Trophoblast cell (in vitro differentiated cells and primary cell): ENCODE measurements around the gene INKA1.

Source experiments
- DNase-seq, 2 donors: peaks; one replicate each; pipeline ENCODE4 v3.0.0-alpha.2; 2016
- H2AFZ ChIP-seq: 2 replicates; pipeline ENCODE4 v1.6.1; 2013; ENCODE audit warnings: low read length, moderate library complexity, mild to moderate bottlenecking; ENCODE audit not compliant: insufficient read depth, poor library complexity
- H2AK5ac ChIP-seq: 2 replicates; pipeline ENCODE4 v1.6.1; 2013; ENCODE audit warnings: mild to moderate bottlenecking, low read length
- H2BK120ac ChIP-seq: 2 replicates; pipeline ENCODE4 v1.6.1; 2013; ENCODE audit warnings: low read length, mild to moderate bottlenecking, moderate library complexity; ENCODE audit not compliant: insufficient read depth, poor library complexity
- H2BK12ac ChIP-seq: 2 replicates; pipeline ENCODE4 v1.6.1; 2013; ENCODE audit warnings: mild to moderate bottlenecking, low read length, moderate library complexity
- H2BK5ac ChIP-seq: 2 replicates; pipeline ENCODE4 v1.6.1; 2013; ENCODE audit warnings: low read length, low read depth, moderate library complexity, mild to moderate bottlenecking; ENCODE audit not compliant: poor library complexity
- H3K14ac ChIP-seq: 2 replicates; pipeline ENCODE4 v1.6.1; 2013; ENCODE audit warnings: mild to moderate bottlenecking, low read length
- H3K18ac ChIP-seq: 2 replicates; pipeline ENCODE4 v1.6.1; 2013; ENCODE audit warnings: mild to moderate bottlenecking, low read length
- H3K23ac ChIP-seq: 2 replicates; pipeline ENCODE4 v1.6.1; 2013; ENCODE audit warnings: low read length
- H3K27ac ChIP-seq: 2 replicates; pipeline ENCODE4 v1.5.1; 2013; ENCODE audit warnings: low read depth, mild to moderate bottlenecking, inconsistent platforms, low read length, moderate library complexity
- H3K27me3 ChIP-seq: 2 replicates; pipeline ENCODE4 v1.6.1; 2013; ENCODE audit warnings: inconsistent platforms, mild to moderate bottlenecking, low read length, moderate library complexity; ENCODE audit not compliant: insufficient read depth
- H3K36me3 ChIP-seq, 2 experiments: 1 replicate in 1 of 2; 2 replicates in 1 of 2; pipeline ENCODE4 v1.6.1; 2013; ENCODE audit warnings: low read length in 2 of 2, mild to moderate bottlenecking in 2 of 2, moderate library complexity in 1 of 2; ENCODE audit not compliant: insufficient read depth in 2 of 2, control insufficient read depth in 1 of 2
- H3K4ac ChIP-seq: 2 replicates; pipeline ENCODE4 v1.6.1; 2013; ENCODE audit warnings: low read depth, mild to moderate bottlenecking, low read length, moderate library complexity
- H3K4me1 ChIP-seq, 2 experiments: 1 replicate in 1 of 2; 2 replicates in 1 of 2; pipeline ENCODE4 v1.6.1; 2013; ENCODE audit warnings: low read length in 2 of 2, mild to moderate bottlenecking in 2 of 2, moderate library complexity in 1 of 2; ENCODE audit not compliant: insufficient read depth in 2 of 2, control insufficient read depth in 1 of 2
- H3K4me2 ChIP-seq: 2 replicates; pipeline ENCODE4 v1.6.1; 2013; ENCODE audit warnings: inconsistent platforms, mild to moderate bottlenecking, low read length, moderate library complexity
- H3K4me3 ChIP-seq: 2 replicates; pipeline ENCODE4 v1.5.1; 2013; ENCODE audit warnings: mild to moderate bottlenecking, low read depth, low read length, inconsistent platforms
- H3K79me1 ChIP-seq: one replicate; pipeline ENCODE4 v1.6.1; 2013; ENCODE audit warnings: low read length
- H3K79me2 ChIP-seq: 2 replicates; pipeline ENCODE4 v1.6.1; 2013; ENCODE audit warnings: low read length, mild to moderate bottlenecking; ENCODE audit not compliant: control insufficient read depth, insufficient read depth, poor library complexity
- H3K9ac ChIP-seq: 2 replicates; pipeline ENCODE4 v1.6.1; 2013; ENCODE audit warnings: mild to moderate bottlenecking, low read length
- H3K9me3 ChIP-seq: 2 replicates; pipeline ENCODE4 v1.6.1; 2013; ENCODE audit warnings: low read depth, mild to moderate bottlenecking, control low read depth, inconsistent platforms, low read length; ENCODE audit not compliant: insufficient read depth
- H4K12ac ChIP-seq: 2 replicates; pipeline ENCODE4 v1.6.1; 2013; ENCODE audit warnings: low read depth, mild to moderate bottlenecking, low read length, moderate library complexity
- H4K8ac ChIP-seq: 2 replicates; pipeline ENCODE4 v1.6.1; 2013; ENCODE audit warnings: low read depth, mild to moderate bottlenecking, low read length, moderate library complexity
- H4K91ac ChIP-seq: one replicate; pipeline ENCODE4 v1.6.1; 2013; ENCODE audit warnings: low read depth, mild to moderate bottlenecking, low read length, moderate library complexity
- WGBS: extraction: QIAGEN DNeasy Blood & Tissue Kit; methylation state at CpG from one replicate; pipeline ENCODE4 v1.1.7; 2013; ENCODE audit warnings: missing lambda C conversion rate; ENCODE audit not compliant: insufficient read length, insufficient coverage; ENCODE audit errors: extremely low coverage; 5-methylcytosine and 5-hydroxymethylcytosine counted together

The INKA1 gene

DNA sequence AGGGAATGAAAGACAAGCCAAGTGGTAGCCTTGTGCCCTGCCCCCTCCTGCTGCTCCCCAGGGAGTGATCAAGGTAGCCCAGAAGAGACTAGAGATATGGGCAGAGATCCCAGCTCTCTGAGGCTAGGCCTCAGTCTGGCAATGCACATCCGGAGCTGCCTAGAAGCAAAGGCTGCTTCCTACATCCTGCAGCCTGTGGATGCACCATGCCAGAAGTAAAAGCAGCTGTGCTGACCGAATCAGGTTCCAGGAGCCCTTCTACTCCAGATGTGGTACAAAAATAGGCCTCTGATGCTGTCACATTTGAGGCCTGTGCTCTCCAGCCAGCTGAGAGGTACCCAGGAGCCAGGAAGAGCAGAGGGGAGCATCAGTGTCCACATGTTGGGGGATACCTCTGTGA lies 37.3 kb downstream of the INKA1 start:
- no peak overlapping the region for H2BK12ac ChIP-seq
- H3K4me3 ChIP-seq = no peak overlapping the region
- no peak overlapping the region for H3K27ac ChIP-seq
- no peak for DNase-seq
- H3K23ac ChIP-seq = no peak overlapping the region
- H4K12ac ChIP-seq = no peak overlapping the region
- H2AFZ ChIP-seq = no peak overlapping the region
- no peak overlapping the region for H2BK5ac ChIP-seq
- H3K27me3 ChIP-seq = no peaks in the 10 kb centered on the region
- H3K9ac ChIP-seq = no peak overlapping the region
- H3K79me2 ChIP-seq = no peaks in the 10 kb centered on the region
- H3K4me1 ChIP-seq = no peaks in the 10 kb centered on the region
- no peak overlapping the region for H4K8ac ChIP-seq
- no peak overlapping the region for H3K18ac ChIP-seq
- no peak overlapping the region for H3K4me2 ChIP-seq
- H3K14ac ChIP-seq = no peak overlapping the region
- H3K36me3 ChIP-seq = peaks cover 21 to 35% of the 10 kb centered on the region in 2 experiments
- H4K91ac ChIP-seq = no peak overlapping the region
- no peak overlapping the region for H2AK5ac ChIP-seq
- no CpG with 5 or more reads among the region's 2 CpGs for WGBS
- H2BK120ac ChIP-seq = no peak overlapping the region
- no peak overlapping the region for H3K4ac ChIP-seq
- no peaks in the 10 kb centered on the region for H3K9me3 ChIP-seq
- no peaks in the 10 kb centered on the region for H3K79me1 ChIP-seq

DNA sequence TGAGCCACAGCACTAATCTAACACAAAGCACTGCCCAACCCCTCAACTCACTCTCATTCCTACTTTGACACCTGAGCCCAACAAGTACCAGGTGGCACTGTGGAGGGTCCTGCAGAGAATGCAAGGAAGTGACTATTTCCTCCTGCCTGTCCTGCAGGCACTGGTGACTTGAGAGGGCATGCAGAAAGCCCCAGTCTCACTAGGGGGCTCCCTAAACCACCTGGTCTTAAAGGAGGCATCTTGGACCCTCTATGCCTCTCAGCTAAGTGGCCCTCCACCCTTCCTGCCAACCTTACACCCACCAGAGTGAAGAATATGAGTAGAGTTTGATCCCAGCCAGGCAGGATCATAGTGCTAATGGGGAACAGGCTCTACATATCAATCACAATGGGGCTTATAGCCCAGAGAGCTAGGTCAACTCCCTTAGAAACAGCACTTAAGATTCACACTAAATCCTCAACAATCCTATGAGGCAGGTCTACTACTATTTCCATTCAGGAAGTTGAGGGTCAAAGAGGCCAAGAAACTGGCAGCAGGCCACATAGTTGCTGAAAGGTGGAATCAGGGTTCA lies 38.1 kb downstream of the INKA1 start:
- no peaks in the 10 kb centered on the region for H3K79me2 ChIP-seq
- no peak overlapping the region for H2BK5ac ChIP-seq
- no peak overlapping the region for H3K4me2 ChIP-seq
- H3K4me3 ChIP-seq = no peak overlapping the region
- H2BK120ac ChIP-seq = no peak overlapping the region
- H3K9ac ChIP-seq = no peak overlapping the region
- H3K4me1 ChIP-seq = no peaks in the 10 kb centered on the region
- H4K8ac ChIP-seq = no peak overlapping the region
- H2BK12ac ChIP-seq = no peak overlapping the region
- H3K27me3 ChIP-seq = no peaks in the 10 kb centered on the region
- H3K23ac ChIP-seq = no peak overlapping the region
- H4K91ac ChIP-seq = no peak overlapping the region
- no peak overlapping the region for H3K4ac ChIP-seq
- DNase-seq = peak in 1 of 2 donors; percentile 20
- H3K36me3 ChIP-seq = peaks cover 24 to 40% of the 10 kb centered on the region in 2 experiments
- H3K79me1 ChIP-seq = no peaks in the 10 kb centered on the region
- no peak overlapping the region for H3K14ac ChIP-seq
- H2AK5ac ChIP-seq = no peak overlapping the region
- no peak overlapping the region for H3K18ac ChIP-seq
- H3K9me3 ChIP-seq = no peaks in the 10 kb centered on the region
- H2AFZ ChIP-seq = no peak overlapping the region
- no peak overlapping the region for H4K12ac ChIP-seq
- no peak overlapping the region for H3K27ac ChIP-seq

DNA sequence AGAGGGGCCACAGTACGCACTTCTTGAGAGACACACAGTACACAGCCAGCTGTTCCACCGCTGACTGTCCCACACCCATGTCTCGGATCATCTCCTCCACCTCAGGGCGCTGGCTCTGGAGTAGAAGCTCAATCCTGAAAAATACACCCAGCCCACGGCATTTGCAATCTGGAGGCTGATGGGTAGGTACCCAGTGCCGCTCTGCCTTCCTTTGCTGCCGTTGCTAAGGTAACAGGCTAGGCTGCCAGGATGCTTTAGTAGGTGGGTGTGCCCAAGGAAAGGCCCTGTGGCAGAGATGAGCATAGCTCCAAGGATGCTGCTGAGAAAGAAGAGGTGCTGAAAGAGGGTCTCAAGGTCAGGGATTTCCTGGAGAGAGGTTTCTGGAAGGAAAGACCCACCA lies 38.7 kb downstream of the INKA1 start:
- H3K4me3 ChIP-seq = no peak overlapping the region
- no peak overlapping the region for H4K12ac ChIP-seq
- H3K27me3 ChIP-seq = no peaks in the 10 kb centered on the region
- no peak overlapping the region for H3K18ac ChIP-seq
- H3K9ac ChIP-seq = no peak overlapping the region
- H3K14ac ChIP-seq = no peak overlapping the region
- H3K27ac ChIP-seq = no peak overlapping the region
- WGBS = no CpG with 5 or more reads among the region's 7 CpGs
- no peak overlapping the region for H4K91ac ChIP-seq
- no peak overlapping the region for H2BK120ac ChIP-seq
- DNase-seq = no peak
- no peaks in the 10 kb centered on the region for H3K79me1 ChIP-seq
- no peaks in the 10 kb centered on the region for H3K4me1 ChIP-seq
- H3K36me3 ChIP-seq = peaks cover 22 to 40% of the 10 kb centered on the region in 2 experiments
- H3K9me3 ChIP-seq = no peaks in the 10 kb centered on the region
- H3K4me2 ChIP-seq = no peak overlapping the region
- no peak overlapping the region for H3K23ac ChIP-seq
- no peak overlapping the region for H2AK5ac ChIP-seq
- no peak overlapping the region for H4K8ac ChIP-seq
- no peaks in the 10 kb centered on the region for H3K79me2 ChIP-seq
- no peak overlapping the region for H2BK12ac ChIP-seq
- no peak overlapping the region for H3K4ac ChIP-seq
- H2AFZ ChIP-seq = no peak overlapping the region
- H2BK5ac ChIP-seq = no peak overlapping the region

DNA sequence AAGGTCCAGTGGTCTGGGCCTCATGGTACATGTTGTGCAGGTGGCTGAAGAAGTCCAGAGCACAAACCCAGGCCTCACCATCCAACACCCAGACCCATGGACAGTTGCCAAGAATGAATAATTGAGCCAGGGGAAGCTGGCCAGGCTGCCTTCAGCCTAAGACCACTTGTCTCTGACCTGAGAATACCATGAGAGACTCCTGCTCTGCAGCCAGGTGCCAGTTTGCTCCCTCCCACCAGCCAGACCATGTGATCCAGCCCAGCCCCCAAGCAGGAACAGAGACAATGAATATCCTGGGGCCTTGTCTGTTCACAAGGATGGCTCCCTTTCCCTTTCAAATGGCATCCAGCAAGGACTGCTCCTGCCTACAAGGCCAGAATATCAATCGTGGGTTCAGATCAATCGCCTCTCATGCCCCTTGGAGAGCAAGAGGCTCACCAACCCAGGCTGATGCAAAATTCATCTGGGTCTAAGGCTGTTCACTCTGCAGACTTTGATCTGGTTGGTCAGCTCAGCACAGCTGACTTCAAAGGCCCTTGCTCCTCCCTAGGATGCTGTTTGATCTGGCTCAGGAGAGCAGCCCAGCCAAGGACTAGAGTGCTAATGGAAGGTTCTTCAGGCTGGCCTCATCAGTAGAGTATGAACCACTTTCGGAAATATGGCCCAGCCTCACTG lies 39.9 kb downstream of the INKA1 start:
- Histone ChIP-seq H2BK120ac (no peak overlapping the region), H3K9me3 (no peaks in the 10 kb centered on the region), H2BK12ac (no peak overlapping the region), H4K12ac (no peak overlapping the region), H3K4me1 (no peaks in the 10 kb centered on the region), H2AFZ (no peak overlapping the region), H3K27ac (no peak overlapping the region), H4K8ac (no peak overlapping the region), H3K23ac (no peak overlapping the region), H3K79me1 (no peaks in the 10 kb centered on the region), H3K9ac (no peak overlapping the region), H3K4me3 (no peak overlapping the region), H2BK5ac (no peak overlapping the region), H3K36me3 (peaks cover 27 to 34% of the 10 kb centered on the region in 2 experiments), H2AK5ac (no peak overlapping the region), H3K4ac (no peak overlapping the region), H3K14ac (no peak overlapping the region), H4K91ac (no peak overlapping the region), H3K79me2 (no peaks in the 10 kb centered on the region), H3K27me3 (no peaks in the 10 kb centered on the region), H3K18ac (no peak overlapping the region), H3K4me2 (no peak overlapping the region)
- WGBS = no CpG with 5 or more reads among the region's 3 CpGs
- no peak for DNase-seq
